Brain pericyte (primary cell): ENCODE results near the gene SPEN.
"Not testable (repeated sequence)": the region's sequence is repeated elsewhere in the genome, so short reads cannot be mapped to it uniquely, and the experiment has no call there.

ENCODE experiments used
- DNase-seq: peaks from one replicate; pipeline ENCODE4 v3.0.0-alpha.2; 2012; ENCODE audit warnings: low read depth, low spot score

The SPEN gene

GRCh38 chr1:15892857-15893599 is 45.5 kb downstream of the SPEN start:
- not testable (repeated sequence) for DNase-seq

GRCh38 chr1:15895233-15895632 is 47.7 kb downstream of the SPEN start:
- DNase-seq = no peak

DNA sequence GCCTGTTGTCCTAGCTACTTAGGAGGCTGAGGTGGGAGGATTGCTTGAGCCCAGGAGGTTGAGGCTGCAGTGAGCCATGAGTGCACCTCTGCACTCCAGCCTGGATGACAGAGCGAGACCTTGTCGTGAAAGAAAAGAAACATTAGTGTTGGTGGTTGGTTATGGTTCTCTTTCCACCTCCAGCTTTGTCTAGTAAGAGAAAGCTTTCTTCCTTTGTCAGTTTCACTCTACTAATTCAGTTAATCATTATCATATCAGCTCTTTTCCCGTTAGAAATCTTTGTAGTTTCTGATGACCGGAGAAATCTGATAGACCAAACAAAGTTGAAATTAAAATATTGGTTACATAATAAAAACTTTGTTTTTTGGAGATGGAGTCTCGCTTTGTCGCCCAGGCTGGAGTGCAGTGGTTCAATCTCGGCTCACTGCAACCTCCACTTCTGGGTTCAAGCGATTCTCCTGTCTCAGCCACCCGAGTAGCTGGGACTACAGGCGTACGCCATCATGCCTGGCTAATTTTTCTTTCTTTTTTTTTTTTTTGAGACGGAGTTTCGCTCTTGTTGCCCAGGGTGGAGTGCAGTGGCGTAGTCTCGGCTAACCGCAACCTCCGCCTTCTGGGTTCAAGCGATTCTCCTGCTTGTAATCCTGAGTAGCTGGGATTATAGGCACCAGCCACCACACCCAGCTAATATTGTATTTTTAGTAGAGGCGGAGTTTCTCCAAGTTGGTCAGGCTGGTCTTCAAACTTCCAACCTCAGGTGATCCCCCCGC is 49.5 kb downstream of the SPEN start:
- not testable (repeated sequence) for DNase-seq

DNA sequence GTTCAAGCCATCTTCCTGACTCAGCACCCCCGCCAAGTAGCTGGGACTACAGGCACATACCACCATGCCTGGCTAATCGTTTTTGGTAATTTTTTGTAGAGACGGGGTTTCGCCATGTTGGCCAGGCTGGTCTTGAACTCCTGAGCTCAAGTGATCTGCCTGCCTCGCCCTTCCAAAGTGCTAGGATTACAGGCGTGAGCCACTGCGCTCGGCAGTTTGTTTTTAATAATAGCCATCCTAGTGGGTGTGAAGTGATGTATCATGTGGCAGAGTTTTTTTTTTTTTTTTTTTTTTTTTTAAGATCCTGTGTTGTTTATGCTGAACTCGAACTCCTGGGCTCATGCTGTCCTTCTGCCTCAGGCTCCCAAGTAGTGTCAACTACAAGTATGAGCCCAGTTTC is 51.8 kb downstream of the SPEN start:
- DNase-seq = no peak

DNA sequence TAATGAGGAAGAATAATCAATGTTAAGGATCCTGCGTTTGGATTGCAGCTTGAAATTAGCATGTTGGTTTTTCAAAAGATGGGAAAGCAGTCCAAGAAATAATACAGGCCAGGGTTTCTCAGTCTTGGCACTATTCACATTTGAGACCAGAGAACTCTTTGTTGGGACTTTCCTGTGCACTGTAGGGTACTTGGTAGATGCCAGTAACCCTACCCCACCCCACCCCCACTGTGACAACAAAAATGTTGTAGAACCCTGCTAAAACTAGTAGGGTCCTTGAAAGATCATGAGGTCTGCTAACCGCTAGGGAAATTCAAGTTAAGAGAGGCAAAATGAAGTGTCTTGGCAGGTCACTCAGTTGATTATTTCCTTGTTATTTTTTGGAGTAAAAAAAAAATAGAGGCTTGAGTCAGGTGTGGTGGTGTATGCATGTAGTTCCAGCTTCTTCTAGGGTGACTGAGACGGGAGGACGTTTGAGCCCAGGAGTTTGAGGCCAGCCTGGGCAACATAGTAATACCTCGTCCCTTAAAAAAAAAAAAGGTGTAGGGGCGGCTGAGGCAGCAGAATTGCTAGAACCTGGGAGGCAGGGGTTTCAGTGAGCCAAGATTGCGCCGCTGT is 53.3 kb downstream of the SPEN start:
- no peak for DNase-seq

DNA sequence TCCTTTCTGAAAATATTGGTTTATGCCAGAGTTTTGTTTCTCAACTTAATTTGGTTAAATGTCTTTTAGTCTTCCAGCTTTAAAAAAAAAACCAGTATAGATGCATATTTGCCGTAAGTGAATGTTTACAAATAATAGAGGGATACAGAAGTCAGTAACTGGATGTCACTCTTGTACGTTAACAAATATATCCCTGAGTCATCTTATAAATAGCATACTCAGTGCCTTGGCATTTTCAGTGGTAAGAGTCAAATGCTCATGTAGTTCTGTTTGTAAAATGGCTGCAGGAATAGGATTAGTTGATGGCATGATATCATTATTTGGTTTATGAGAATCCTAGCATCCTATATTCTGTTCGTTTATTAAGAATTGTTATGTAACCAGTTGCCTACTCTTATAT is 55.4 kb downstream of the SPEN start:
- DNase-seq = no peak

- DNase-seq = no peak
Observed at GRCh38 chr1:15908597-15908996, 61.1 kb downstream of the SPEN start.

- no peak for DNase-seq
Observed at GRCh38 chr1:15911141-15911540, 63.6 kb downstream of the SPEN start.

DNA sequence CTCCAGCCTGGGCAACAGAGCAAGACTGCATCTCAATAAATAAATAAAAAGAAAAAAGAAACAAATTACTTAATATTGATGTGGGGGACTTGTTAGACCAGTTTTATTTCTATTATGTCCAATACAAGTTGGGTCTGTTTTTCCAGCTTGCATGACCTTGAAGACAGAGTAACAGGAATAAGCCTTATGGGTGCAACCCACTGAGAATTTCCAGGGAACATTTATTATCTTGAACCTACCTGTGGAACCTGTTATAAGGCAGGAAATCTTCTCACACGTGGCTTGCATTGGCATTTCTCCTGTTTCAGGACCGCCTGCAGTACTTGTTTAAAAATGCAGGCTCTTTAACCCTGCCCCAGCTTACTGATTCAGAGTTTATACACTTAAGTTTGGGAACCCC is 64.4 kb downstream of the SPEN start:
- DNase-seq = no peak

DNA sequence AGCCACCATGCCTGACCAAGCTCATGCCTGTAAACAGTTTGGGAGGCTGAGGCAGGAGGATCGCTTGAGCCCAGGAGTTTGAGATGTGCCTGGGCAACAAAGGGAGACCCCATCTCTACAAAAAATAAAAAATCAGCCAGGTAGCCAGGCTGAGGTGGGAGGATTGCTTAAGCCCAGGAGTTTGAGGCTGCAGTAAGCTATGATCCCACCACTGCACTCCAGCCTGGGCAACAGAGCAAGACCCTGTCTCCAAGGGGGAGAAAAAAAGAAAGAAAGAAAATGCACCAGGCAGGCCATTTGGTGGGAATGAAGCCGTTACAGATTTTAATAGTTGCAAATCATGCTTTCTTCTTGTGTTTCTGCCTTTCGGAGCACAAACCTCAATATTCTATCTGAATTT is 66.1 kb downstream of the SPEN start:
- not testable (repeated sequence) for DNase-seq

DNA sequence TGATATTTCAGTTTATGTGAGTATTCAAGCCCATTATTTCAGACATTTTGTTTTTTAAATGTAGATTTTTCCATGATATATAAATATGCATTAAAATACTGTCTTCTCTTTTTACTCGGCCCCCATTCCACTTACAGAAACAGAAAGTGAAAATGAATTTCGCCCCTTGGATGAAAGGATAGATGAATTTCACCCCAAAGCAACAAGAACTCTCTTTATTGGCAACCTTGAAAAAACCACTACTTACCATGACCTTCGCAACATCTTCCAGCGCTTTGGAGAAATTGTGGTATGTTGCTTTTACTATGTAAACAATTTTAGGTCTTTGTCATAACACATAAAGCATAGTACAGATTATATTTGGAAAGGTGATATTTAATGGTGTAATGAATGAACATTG is 68.5 kb downstream of the SPEN start:
- DNase-seq = no peak

GRCh38 chr1:15916417-15916816 is 68.9 kb downstream of the SPEN start:
- no peak for DNase-seq

DNA sequence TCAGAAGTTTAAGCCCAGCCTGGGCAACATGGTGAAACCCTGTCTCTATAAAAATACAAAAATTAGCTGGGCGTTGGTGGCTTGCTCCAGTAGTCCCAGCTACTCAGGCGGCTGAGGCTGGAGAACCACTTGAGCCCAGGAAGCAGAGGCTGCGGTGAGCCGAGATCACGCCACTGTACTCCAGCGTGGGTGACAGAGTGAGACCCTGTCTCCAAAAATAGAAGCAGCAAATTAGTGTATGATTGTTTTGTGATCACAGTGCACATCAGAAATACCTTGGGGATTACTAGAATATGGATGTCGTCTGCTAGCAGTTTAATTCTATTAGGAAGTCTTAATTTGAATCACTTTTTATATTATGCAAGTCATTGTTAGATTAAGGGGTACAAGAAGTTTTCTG is 69.4 kb downstream of the SPEN start:
- DNase-seq = no peak

GRCh38 chr1:15918962-15919715 is 71.6 kb downstream of the SPEN start:
- DNase-seq = no peak

DNA sequence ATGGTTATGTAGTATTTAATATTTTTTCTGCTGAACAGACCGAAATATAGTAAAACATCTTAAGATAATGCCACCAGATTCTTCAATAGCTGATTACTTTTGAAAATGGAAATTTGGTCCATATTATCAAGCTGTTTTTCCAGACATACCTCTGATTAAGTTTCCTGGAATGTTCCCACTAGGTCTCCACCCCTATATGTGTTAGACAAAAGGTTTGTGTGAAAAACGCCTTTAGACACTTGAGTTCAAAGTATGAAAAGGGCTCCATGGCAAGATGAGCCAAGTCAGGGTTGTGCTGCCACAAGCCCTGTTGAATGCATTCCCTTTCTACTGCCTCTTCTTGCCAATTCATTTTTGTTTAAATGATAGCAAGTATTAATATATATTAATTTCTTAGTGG is 75.7 kb downstream of the SPEN start:
- DNase-seq = no peak

DNA sequence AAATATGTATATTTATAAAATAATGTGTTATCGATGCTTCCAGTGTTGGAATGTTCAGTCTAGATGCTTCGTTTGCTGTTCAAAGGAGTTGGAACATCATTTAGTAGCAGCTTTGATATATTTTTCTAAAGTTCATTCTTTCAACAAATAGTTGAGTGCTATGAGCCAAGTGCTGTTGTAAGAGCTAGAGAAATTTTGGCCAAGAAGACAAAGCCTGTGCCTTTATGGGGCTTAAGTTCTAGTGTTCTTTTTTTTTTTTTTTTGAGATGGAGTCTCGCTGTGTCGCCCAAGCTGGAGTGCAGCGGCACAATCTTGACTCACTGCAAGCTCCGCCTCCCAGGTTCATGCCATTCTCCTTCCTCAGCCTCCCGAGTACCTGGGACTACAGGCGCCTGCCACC is 78.9 kb downstream of the SPEN start:
- DNase-seq = not testable (repeated sequence)

DNA sequence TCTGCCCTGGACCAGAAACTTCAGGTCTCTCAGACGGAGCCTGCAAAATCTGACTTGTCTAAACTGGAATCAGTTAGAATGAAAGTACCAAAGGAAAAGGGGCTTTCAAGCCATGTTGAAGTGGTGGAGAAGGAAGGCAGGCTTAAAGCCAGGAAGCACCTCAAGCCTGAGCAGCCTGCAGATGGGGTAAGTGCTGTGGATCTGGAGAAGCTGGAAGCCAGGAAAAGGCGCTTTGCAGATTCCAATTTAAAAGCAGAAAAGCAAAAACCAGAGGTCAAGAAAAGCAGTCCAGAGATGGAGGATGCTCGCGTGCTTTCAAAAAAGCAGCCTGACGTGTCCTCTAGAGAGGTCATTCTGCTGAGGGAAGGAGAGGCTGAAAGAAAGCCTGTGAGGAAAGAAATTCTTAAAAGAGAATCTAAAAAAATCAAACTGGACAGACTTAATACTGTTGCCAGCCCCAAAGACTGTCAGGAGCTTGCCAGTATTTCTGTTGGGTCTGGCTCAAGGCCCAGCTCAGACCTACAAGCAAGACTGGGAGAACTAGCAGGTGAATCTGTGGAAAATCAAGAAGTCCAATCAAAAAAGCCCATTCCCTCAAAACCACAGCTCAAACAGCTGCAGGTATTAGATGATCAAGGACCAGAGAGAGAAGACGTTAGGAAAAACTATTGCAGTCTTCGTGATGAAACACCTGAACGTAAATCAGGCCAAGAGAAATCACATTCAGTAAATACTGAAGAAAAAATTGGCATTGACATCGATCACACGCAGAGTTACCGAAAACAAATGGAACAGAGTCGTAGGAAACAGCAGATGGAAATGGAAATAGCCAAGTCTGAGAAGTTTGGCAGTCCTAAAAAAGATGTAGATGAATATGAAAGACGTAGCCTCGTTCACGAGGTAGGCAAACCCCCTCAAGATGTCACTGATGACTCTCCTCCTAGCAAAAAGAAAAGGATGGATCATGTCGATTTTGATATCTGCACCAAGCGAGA is 81.8 kb downstream of the SPEN start:
- DNase-seq = no peak

DNA sequence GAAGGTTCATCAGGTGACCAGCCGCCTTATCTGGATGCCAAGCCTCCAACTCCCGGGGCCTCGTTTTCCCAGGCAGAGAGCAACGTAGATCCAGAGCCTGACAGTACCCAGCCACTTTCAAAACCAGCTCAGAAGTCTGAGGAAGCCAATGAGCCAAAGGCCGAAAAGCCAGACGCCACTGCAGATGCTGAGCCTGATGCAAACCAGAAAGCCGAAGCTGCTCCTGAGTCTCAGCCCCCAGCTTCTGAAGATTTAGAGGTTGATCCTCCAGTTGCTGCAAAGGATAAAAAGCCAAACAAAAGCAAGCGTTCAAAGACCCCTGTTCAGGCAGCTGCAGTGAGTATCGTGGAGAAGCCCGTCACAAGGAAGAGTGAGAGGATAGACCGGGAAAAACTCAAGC is 83.9 kb downstream of the SPEN start:
- no peak for DNase-seq

- no peak for DNase-seq
Observed at GRCh38 chr1:15931884-15932283, 84.4 kb downstream of the SPEN start.

- DNase-seq = no peak
Observed at GRCh38 chr1:15932612-15933011, 85.1 kb downstream of the SPEN start.

GRCh38 chr1:15933684-15934083 is 86.2 kb downstream of the SPEN start:
- DNase-seq = no peak
